SK-N-SH (cell line): Measurements from ENCODE around the gene DCXR. TPM values are rescaled to one million over a fixed set of nuclear protein-coding genes. Genes with fewer than 3 reads are reported as not detected.

ENCODE experiments used
- CTCF ChIA-PET: fragments of 300-600, 350-600 bp; formaldehyde crosslinking; extraction: SDS; loops from one replicate; lab custom pipeline; 2021; lab: Yijun Ruan, JAX
- POLR2A ChIA-PET: fragments of 350-600 bp; sonication (Branson Sonifier 250); formaldehyde crosslinking; extraction: SDS; loops from one replicate; lab custom pipeline; 2020; ENCODE audit warnings: antibody characterized with exemption, inconsistent platforms; lab: Yijun Ruan, JAX
- DNase-seq: peaks from one replicate; pipeline ENCODE4 v3.0.0; 2012
- H2AFZ ChIP-seq: fragments of 200-600 bp; sonication (generic); 2 replicates; pipeline ENCODE4 v1.8.1; 2016; ENCODE audit warnings: antibody characterized with exemption, mild to moderate bottlenecking, low read depth
- H3F3A ChIP-seq: fragments of 200-600 bp; sonication (generic); replicated peaks from 2 replicates; pipeline ENCODE3; 2016; ENCODE audit warnings: antibody characterized with exemption, mild to moderate bottlenecking; ENCODE audit not compliant: insufficient read depth
- H3K27ac ChIP-seq, 2 experiments: fragments of 200-500 bp in 1 of 2; fragments of 200-600 bp in 1 of 2; sonication (Bioruptor generic) in 1 of 2; sonication (generic), shearing (Covaris generic) in 1 of 2; 2 replicates each; pipeline versions ENCODE4 v1.5.1 to v1.6.1; 2014 to 2016; ENCODE audit warnings: low read depth in 2 of 2, inconsistent platforms in 1 of 2, low read length in 1 of 2, mild to moderate bottlenecking in 1 of 2, mixed read lengths in 1 of 2
- H3K27me3 ChIP-seq: fragments of 200-600 bp; sonication (generic), shearing (Covaris generic); 2 replicates; pipeline ENCODE4 v1.6.1; 2016; ENCODE audit warnings: mixed run types; ENCODE audit not compliant: insufficient read depth
- H3K36me3 ChIP-seq, 2 experiments: fragments of 200-500 bp in 1 of 2; fragments of 200-600 bp in 1 of 2; sonication (Bioruptor generic) in 1 of 2; sonication (generic) in 1 of 2; replicated peaks in 1 of 2; 2 replicates each; pipeline versions ENCODE3 to v1.5.1; 2014 to 2016; ENCODE audit warnings: low read length in 1 of 2, mild to moderate bottlenecking in 1 of 2; ENCODE audit not compliant: insufficient read depth in 2 of 2, control insufficient read depth in 1 of 2
- H3K4me1 ChIP-seq, 2 experiments: fragments of 200-500 bp in 1 of 2; fragments of 200-600 bp in 1 of 2; sonication (Bioruptor generic) in 1 of 2; sonication (generic), shearing (Covaris generic) in 1 of 2; 2 replicates each; pipeline versions ENCODE4 v1.5.1 to v1.6.1; 2014 to 2016; ENCODE audit warnings: low read depth in 1 of 2, low read length in 1 of 2, mixed run types in 1 of 2; ENCODE audit not compliant: insufficient read depth in 2 of 2, control insufficient read depth in 1 of 2
- H3K4me2 ChIP-seq: fragments of 200-600 bp; sonication (generic), shearing (Covaris generic); 2 replicates; pipeline ENCODE4 v1.6.1; 2017; ENCODE audit warnings: mixed run types
- H3K4me3 ChIP-seq, 2 experiments: fragments of 200-500 bp in 1 of 2; fragments of 200-600 bp in 1 of 2; sonication (Bioruptor generic) in 1 of 2; sonication (generic), shearing (Covaris generic) in 1 of 2; 2 replicates each; pipeline versions ENCODE4 v1.5.1 to v1.8.1; 2014 to 2016; ENCODE audit warnings: low read depth in 2 of 2, inconsistent platforms in 1 of 2, low read length in 1 of 2, mild to moderate bottlenecking in 1 of 2, mixed read lengths in 1 of 2, moderate library complexity in 1 of 2
- H3K79me2 ChIP-seq: fragments of 200-600 bp; sonication (generic); 2 replicates; pipeline ENCODE4 v1.8.1; 2017; ENCODE audit warnings: mild to moderate bottlenecking; ENCODE audit not compliant: insufficient read depth
- H3K9ac ChIP-seq: fragments of 200-600 bp; sonication (generic); 2 replicates; pipeline ENCODE4 v1.6.1; 2017; ENCODE audit warnings: mixed run types
- H3K9me2 ChIP-seq: fragments of 200-600 bp; sonication (generic); 2 replicates; pipeline ENCODE4 v1.6.1; 2017; ENCODE audit warnings: mixed run types
- H3K9me3 ChIP-seq: fragments of 200-600 bp; sonication (generic); 2 replicates; pipeline ENCODE4 v1.6.1; 2017; ENCODE audit warnings: mixed run types, mild to moderate bottlenecking, moderate library complexity
- H4K20me1 ChIP-seq: fragments of 200-600 bp; sonication (generic); 2 replicates; pipeline ENCODE4 v1.6.1; 2017; ENCODE audit warnings: mild to moderate bottlenecking, mixed run types; ENCODE audit not compliant: insufficient read depth
- CTCF ChIP-seq: fragments of 200-600 bp; sonication (generic); IDR thresholded peaks from 2 replicates; pipeline ENCODE4 v1.6.1; 2017; ENCODE audit warnings: antibody characterized with exemption, mild to moderate bottlenecking, moderate library complexity
- FOXJ3 ChIP-seq: sonication (generic); formaldehyde crosslinking; IDR thresholded peaks from 2 replicates; pipeline ENCODE4 v1.5.1; 2020; ENCODE audit warnings: mild to moderate bottlenecking, missing genetic modification reagents
- IRF3 ChIP-seq: fragments of 150-350 bp; IDR thresholded peaks from 2 replicates; pipeline ENCODE4 v1.6.1; 2016; ENCODE audit warnings: mild to moderate bottlenecking, low read depth, low read length
- POLR2AphosphoS5 ChIP-seq: IDR thresholded peaks from 2 replicates; pipeline ENCODE4 v1.6.1; 2012; ENCODE audit warnings: low read depth, low read length
- RCOR1 ChIP-seq: fragments of 150-350 bp; IDR thresholded peaks from 2 replicates; pipeline ENCODE4 v1.6.1; 2017; ENCODE audit warnings: antibody characterized with exemption, low read length
- RFX5 ChIP-seq: IDR thresholded peaks from 2 replicates; pipeline ENCODE4 v1.6.1; 2012; ENCODE audit warnings: mild to moderate bottlenecking, improper control_type of control experiment, low read length
- RXRA ChIP-seq: IDR thresholded peaks from 2 replicates; pipeline ENCODE4 v1.4.0; 2012; ENCODE audit warnings: low read depth, mild to moderate bottlenecking, borderline replicate concordance
- SMC3 ChIP-seq: IDR thresholded peaks from 2 replicates; pipeline ENCODE4 v1.6.1; 2012; ENCODE audit warnings: low read depth, low read length, improper control_type of control experiment
- TAF1 ChIP-seq: IDR thresholded peaks from 2 replicates; pipeline ENCODE4 v1.6.1; 2012; ENCODE audit warnings: low read depth, mild to moderate bottlenecking, low read length, moderate library complexity, borderline replicate concordance
- TCF12 ChIP-seq: IDR thresholded peaks from 2 replicates; pipeline ENCODE4 v1.4.0; 2012
- whole genome bisulfite sequencing: methylation state at CpG from one replicate; pipeline ENCODE4 v1.1.6; 2017; ENCODE audit warnings: low lambda C conversion rate; 5-methylcytosine and 5-hydroxymethylcytosine counted together
- polyA plus RNA-seq, 3 experiments: library from polyadenylated mRNA; depleted of rRNA; stranded (reverse); fragments of >200 nt; gene quantifications; 2 replicates each; pipeline ENCODE4 v1.2.3, GENCODE V29; 2012
- TF ChIP-seq, protein P1 (sequence below): IDR thresholded peaks from 2 replicates; pipeline ENCODE4 v1.4.0; 2012; ENCODE audit warnings: low read depth
- TF ChIP-seq, protein P2 (sequence below): fragments of 150-350 bp; IDR thresholded peaks from 2 replicates; pipeline ENCODE4 v1.6.1; 2017; ENCODE audit warnings: antibody characterized with exemption, low read length, low read depth, borderline replicate concordance
- TF ChIP-seq, protein P3 (sequence below): IDR thresholded peaks from 2 replicates; pipeline ENCODE4 v1.4.0; 2012; ENCODE audit warnings: low read depth, borderline replicate concordance

The DCXR gene
- polyA plus RNA-seq, 1 of the 3 experiments (the other 2 are of a cell fraction) = 190 TPM

- Histone ChIP-seq H3K27ac (no peak overlapping the region), H3K4me3 (no peak overlapping the region), H2AFZ (no peak overlapping the region), H3F3A (peaks cover 11% of the 10 kb centered on the region), H3K4me1 (peaks cover 25 to 34% of the 10 kb centered on the region in 2 experiments; a peak in 3 of 4 replicates), H3K9me2 (no peaks in the 10 kb centered on the region), H4K20me1 (no peaks in the 10 kb centered on the region), H3K27me3 (no peaks in the 10 kb centered on the region), H3K36me3 (no peaks in the 10 kb centered on the region), H3K9ac (no peak overlapping the region), H3K4me2 (no peak overlapping the region), H3K79me2 (peaks cover 5% of the 10 kb centered on the region; the same call in 1 of the 2 replicates), H3K9me3 (no peaks in the 10 kb centered on the region)
- DNase-seq = peak; percentile 79
- WGBS = 93% methylated on average over 21 of the region's 26 CpGs
- ChIA-PET CTCF (interaction anchor here (0.6 to 35.7 kb wide), 6 partner anchors 13 to 228 kb away, joined by 3 to 1216 read pairs (median 4); partner anchors contain the start of genes CENPX, LRRC45 and NOTUM), POLR2A (no interaction called here)
- TF ChIP-seq TCF12 (no peak), SMC3 (no peak), RCOR1 (no peak), TAF1 (no peak), RFX5 (no peak), CTCF (no peak), FOXJ3 (CRISPR knock-in tag) (no peak), RXRA (no peak), IRF3 (no peak), POLR2AphosphoS5 (no peak)
- TF ChIP-seq, protein P1, sequence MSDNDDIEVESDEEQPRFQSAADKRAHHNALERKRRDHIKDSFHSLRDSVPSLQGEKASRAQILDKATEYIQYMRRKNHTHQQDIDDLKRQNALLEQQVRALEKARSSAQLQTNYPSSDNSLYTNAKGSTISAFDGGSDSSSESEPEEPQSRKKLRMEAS = no peak
- TF ChIP-seq, protein P2, sequence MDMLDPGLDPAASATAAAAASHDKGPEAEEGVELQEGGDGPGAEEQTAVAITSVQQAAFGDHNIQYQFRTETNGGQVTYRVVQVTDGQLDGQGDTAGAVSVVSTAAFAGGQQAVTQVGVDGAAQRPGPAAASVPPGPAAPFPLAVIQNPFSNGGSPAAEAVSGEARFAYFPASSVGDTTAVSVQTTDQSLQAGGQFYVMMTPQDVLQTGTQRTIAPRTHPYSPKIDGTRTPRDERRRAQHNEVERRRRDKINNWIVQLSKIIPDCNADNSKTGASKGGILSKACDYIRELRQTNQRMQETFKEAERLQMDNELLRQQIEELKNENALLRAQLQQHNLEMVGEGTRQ = no peak
- TF ChIP-seq, protein P3, sequence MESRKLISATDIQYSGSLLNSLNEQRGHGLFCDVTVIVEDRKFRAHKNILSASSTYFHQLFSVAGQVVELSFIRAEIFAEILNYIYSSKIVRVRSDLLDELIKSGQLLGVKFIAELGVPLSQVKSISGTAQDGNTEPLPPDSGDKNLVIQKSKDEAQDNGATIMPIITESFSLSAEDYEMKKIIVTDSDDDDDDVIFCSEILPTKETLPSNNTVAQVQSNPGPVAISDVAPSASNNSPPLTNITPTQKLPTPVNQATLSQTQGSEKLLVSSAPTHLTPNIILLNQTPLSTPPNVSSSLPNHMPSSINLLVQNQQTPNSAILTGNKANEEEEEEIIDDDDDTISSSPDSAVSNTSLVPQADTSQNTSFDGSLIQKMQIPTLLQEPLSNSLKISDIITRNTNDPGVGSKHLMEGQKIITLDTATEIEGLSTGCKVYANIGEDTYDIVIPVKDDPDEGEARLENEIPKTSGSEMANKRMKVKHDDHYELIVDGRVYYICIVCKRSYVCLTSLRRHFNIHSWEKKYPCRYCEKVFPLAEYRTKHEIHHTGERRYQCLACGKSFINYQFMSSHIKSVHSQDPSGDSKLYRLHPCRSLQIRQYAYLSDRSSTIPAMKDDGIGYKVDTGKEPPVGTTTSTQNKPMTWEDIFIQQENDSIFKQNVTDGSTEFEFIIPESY = no peak
These were observed 29.1 kb downstream of the DCXR start for GRCh38 chr17:82008258-82008940.
